HepG2 (cell line): ENCODE data around the gene FZD8. TPM values are rescaled to one million over a fixed set of nuclear protein-coding genes. Genes with fewer than 3 reads are reported as not detected.
A peak's percentile ranks its signal among the peaks of the same experiment; 100 is the strongest.

Experiments
- ATAC-seq: fragments of 200-7000 bp; cut with Tn5 transposase; 3 replicates; pipeline ENCODE4 v1.9.1; 2020; ENCODE audit warnings: mild to moderate bottlenecking, moderate library complexity
- BruUV-seq: library from RNA; stranded (reverse); fragments of 400-500 nt; replicated peaks from 2 replicates; lab custom pipeline; 2021; lab: Mats Ljungman, UMichigan
- CTCF ChIA-PET: fragments of 300-600 bp; formaldehyde crosslinking; extraction: SDS; loops from one replicate; lab custom pipeline; 2021; ENCODE audit warnings: low total read pairs, inconsistent platforms, low intra/inter-chr PET ratio; lab: Yijun Ruan, JAX
- POLR2A ChIA-PET: fragments of 350-600 bp; sonication (Branson Sonifier 250); formaldehyde crosslinking; loops from one replicate; lab custom pipeline; 2020; ENCODE audit warnings: antibody characterized with exemption, inconsistent platforms; lab: Yijun Ruan, JAX
- DNase-seq: peaks from one replicate; pipeline ENCODE4 v3.0.0-alpha.2; 2015; ENCODE audit warnings: low spot score
- FAIRE-seq: peaks from 3 replicates; lab custom pipeline; 2011; peaks lifted over from hg19 to GRCh38; lab: Jason Lieb, UNC
- H2AFZ ChIP-seq: one replicate; pipeline ENCODE4 v1.6.1; 2011; ENCODE audit warnings: low read length, inconsistent platforms
- H3K27ac ChIP-seq: fragments of 300-600 bp; 3 replicates; pipeline ENCODE4 v1.8.0; 2011; ENCODE audit warnings: mixed run types, mild to moderate bottlenecking, mixed read lengths, low read length, inconsistent platforms; ENCODE audit not compliant: insufficient read depth; ENCODE audit errors: extremely low read length
- H3K27me3 ChIP-seq, 2 experiments: fragments of 200-600 bp in 1 of 2; 2 replicates in 1 of 2; 3 replicates in 1 of 2; pipeline versions ENCODE4 v1.6.0 to v1.8.0; 2011; ENCODE audit warnings: low read length in 2 of 2, mild to moderate bottlenecking in 2 of 2, moderate library complexity in 2 of 2, inconsistent platforms in 1 of 2; ENCODE audit not compliant: insufficient read depth in 2 of 2, control insufficient read depth in 1 of 2
- H3K36me3 ChIP-seq, 2 experiments: fragments of 200-600 bp in 1 of 2; replicated peaks in 1 of 2; 2 replicates in 1 of 2; 3 replicates in 1 of 2; pipeline versions ENCODE4 v1.5.1 to v1.8.0; 2011; ENCODE audit warnings: low read length in 2 of 2, inconsistent platforms in 1 of 2; ENCODE audit not compliant: insufficient read depth in 2 of 2, control insufficient read depth in 1 of 2
- H3K4me1 ChIP-seq: 2 replicates; pipeline ENCODE4 v1.5.1; 2012; ENCODE audit warnings: low read length, inconsistent platforms; ENCODE audit not compliant: insufficient read depth
- H3K4me2 ChIP-seq: 2 replicates; pipeline ENCODE4 v1.6.0; 2011; ENCODE audit warnings: low read depth, low read length, inconsistent platforms
- H3K4me3 ChIP-seq, 3 experiments: fragments of 200-600 bp in 1 of 3; sonication (generic), shearing (Covaris generic) in 1 of 3; replicated peaks in 1 of 3; 2 replicates each; pipeline ENCODE4 v1.5.1; 2011 to 2016; ENCODE audit warnings: low read length in 3 of 3, inconsistent platforms in 2 of 3, low read depth in 2 of 3, mild to moderate bottlenecking in 2 of 3, control low read depth in 1 of 3, mixed read lengths in 1 of 3; ENCODE audit not compliant: insufficient read depth in 1 of 3
- H3K79me2 ChIP-seq: one replicate; pipeline ENCODE4 v1.6.1; 2011; ENCODE audit warnings: low read length, inconsistent platforms; ENCODE audit not compliant: insufficient read depth
- H3K9ac ChIP-seq: 2 replicates; pipeline ENCODE4 v1.6.0; 2011; ENCODE audit warnings: mild to moderate bottlenecking, low read depth, low read length, inconsistent platforms; ENCODE audit not compliant: insufficient read depth
- H3K9me3 ChIP-seq: 2 replicates; pipeline ENCODE4 v1.5.1; 2012; ENCODE audit warnings: mild to moderate bottlenecking, low read length
- H4K20me1 ChIP-seq: 2 replicates; pipeline ENCODE4 v1.6.0; 2011; ENCODE audit warnings: inconsistent platforms, mild to moderate bottlenecking, low read length, moderate library complexity; ENCODE audit not compliant: insufficient read depth
- MAF1 ChIP-seq: sonication (generic); formaldehyde crosslinking; IDR thresholded peaks from 2 replicates; pipeline ENCODE4 v1.5.0; 2020; ENCODE audit warnings: missing genetic modification reagents, borderline replicate concordance
- STAG1 ChIP-seq: sonication (generic); formaldehyde crosslinking; IDR thresholded peaks from 2 replicates; pipeline ENCODE4 v1.4.0; 2020; ENCODE audit warnings: missing genetic modification reagents
- ZFP1 ChIP-seq: IDR thresholded peaks from 2 replicates; pipeline ENCODE4 v1.6.1; 2016
- ZNF138 ChIP-seq: sonication (generic); formaldehyde crosslinking; IDR thresholded peaks from 2 replicates; pipeline ENCODE4 v1.5.0; 2020; ENCODE audit warnings: mild to moderate bottlenecking, low read depth, missing genetic modification reagents
- ZNF446 ChIP-seq: sonication (generic); formaldehyde crosslinking; IDR thresholded peaks from 2 replicates; pipeline ENCODE4 v1.5.0; 2020; ENCODE audit warnings: mild to moderate bottlenecking, missing genetic modification reagents
- ZNF547 ChIP-seq: sonication (generic); formaldehyde crosslinking; IDR thresholded peaks from 2 replicates; pipeline ENCODE4 v1.5.1; 2020; ENCODE audit warnings: mild to moderate bottlenecking, missing genetic modification reagents
- WGBS: methylation state at CpG from one replicate; pipeline ENCODE4 v1.1.6; 2017; ENCODE audit warnings: low lambda C conversion rate; 5-methylcytosine and 5-hydroxymethylcytosine counted together
- in situ Hi-C: cut with HindIII; loops from 2 replicates; pipeline ENCODE4 v1.10.0; 2017; ENCODE audit warnings: low pct_unique_long_range_greater_than_20kb; ENCODE audit not compliant: extremely low pct_ligation_motif_present
- intact Hi-C: fragments of 100-400 bp; cut with micrococcal nuclease; formaldehyde crosslinking; loops from one replicate; pipeline ENCODE4 v1.10.0; 2022; ENCODE audit not compliant: unreplicated experiment
- polyA plus RNA-seq, 8 experiments: library from polyadenylated mRNA; depleted of rRNA in 3 of 8; stranded (reverse) in 7 of 8; unstranded in 1 of 8; fragments of >200 nt; fragmentation: Illumina TruSeq in 4 of 8; extraction: Trizol in 4 of 8; gene quantifications; 2 replicates each; pipeline versions ENCODE4 v1.2.1 to v1.2.3, GENCODE V29; 2011 to 2016; ENCODE audit warnings: low read depth in 4 of 8, missing spikeins in 1 of 8, mixed read lengths in 1 of 8; ENCODE audit not compliant: insufficient read depth in 1 of 8
- total RNA-seq, 5 experiments: library from RNA; depleted of rRNA; stranded (reverse); fragments of >200 nt; fragmentation: Illumina TruSeq; extraction: Trizol; gene quantifications; 2 replicates each; pipeline ENCODE4 v1.2.3, GENCODE V29; 2016; ENCODE audit warnings: low read depth in 1 of 5
- TF ChIP-seq, protein P1 (sequence below): sonication (generic); formaldehyde crosslinking; IDR thresholded peaks from 2 replicates; pipeline ENCODE4 v1.5.0; 2020; ENCODE audit warnings: mild to moderate bottlenecking, missing genetic modification reagents, moderate library complexity

FZD8 gene
- total and polyA plus RNA-seq, 2 of the 13 experiments (the other 11 are each of a cell fraction or from before 2014, with no cell fraction given), result 0.05 to 0.07 TPM

DNA sequence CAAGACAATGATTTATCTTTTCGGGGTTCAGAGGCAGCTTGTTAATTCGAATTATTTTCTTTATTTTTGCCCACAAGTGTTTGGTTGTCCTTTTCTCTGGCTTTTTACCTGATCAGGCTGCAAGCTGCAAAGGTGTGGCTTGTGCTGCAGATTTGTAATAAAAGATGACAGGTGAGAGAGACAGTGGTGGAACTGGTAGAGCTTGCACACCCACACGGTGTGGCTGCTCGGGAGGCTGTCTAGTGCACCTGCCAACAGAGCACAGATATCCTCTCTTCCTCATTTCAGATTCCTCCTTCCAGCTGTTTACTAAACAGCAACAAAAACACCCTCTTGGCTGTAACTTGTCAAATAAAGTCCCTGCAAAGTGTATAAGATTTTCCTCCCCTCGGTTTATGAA, 27.8 kb downstream of the FZD8 start:
- no TSS peak for BruUV-seq
- no peak overlapping the region for H3K4me3 ChIP-seq
- H2AFZ ChIP-seq, result no peak overlapping the region
- 2% methylated on average over 5 of the region's 5 CpGs for WGBS
- ChIA-PET CTCF (no interaction called here), POLR2A (no interaction called here)
- FAIRE-seq (no peak), DNase-seq (no peak), ATAC-seq (no peak)
- H3K4me2 ChIP-seq, result no peak overlapping the region
- no peaks in the 10 kb centered on the region for H4K20me1 ChIP-seq
- in situ Hi-C loops (no loop called here), intact Hi-C loops (no loop called here)
- H3K27me3 ChIP-seq, result no peaks in the 10 kb centered on the region
- H3K9ac ChIP-seq, result no peak overlapping the region
- TF ChIP-seq ZNF446, result no peak
- no peak for TF ChIP-seq ZFP1
- no peak for TF ChIP-seq ZNF547 (CRISPR knock-in tag)
- H3K4me1 ChIP-seq, result peaks cover 33% of the 10 kb centered on the region
- H3K27ac ChIP-seq, result no peak overlapping the region
- H3K79me2 ChIP-seq, result no peaks in the 10 kb centered on the region
- H3K36me3 ChIP-seq, result no peaks in the 10 kb centered on the region
- 0 out of 2 replicates have a peak, but pooled peaks cover 7% of the 10 kb centered on the region for H3K9me3 ChIP-seq

DNA sequence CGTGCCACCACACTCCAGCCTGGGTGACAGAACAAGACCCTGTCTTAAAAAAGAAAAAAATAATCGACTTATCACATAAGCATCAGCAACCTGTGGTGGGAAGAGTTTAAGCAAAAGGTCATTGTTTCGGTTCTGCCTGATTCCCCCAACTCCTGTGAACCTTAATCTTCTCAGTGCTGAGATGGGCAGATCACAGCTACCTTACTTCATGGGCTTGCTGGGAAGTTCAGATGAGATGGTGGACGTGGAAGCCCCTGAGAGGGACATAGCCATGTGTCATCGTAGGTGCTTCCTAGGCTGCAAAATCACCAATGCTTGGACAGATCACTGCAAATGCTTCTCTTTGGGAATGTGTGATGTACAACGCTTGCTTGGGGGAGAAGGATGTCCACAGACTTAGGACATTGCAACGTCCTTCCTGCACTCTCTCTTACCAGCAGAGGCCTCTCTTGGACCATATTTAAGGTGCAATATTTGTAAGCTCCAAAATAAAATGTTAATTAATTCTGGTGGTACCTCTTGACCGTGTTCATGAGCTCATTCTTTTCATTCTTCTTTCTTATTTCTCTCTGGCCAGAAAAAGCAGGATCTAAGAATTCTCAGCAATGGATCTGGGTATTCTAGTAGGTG, 28.4 kb downstream of the FZD8 start:
- no peak for FAIRE-seq
- CTCF ChIA-PET, result no interaction called here
- peak overlapping the region; percentile 62; the same call in 1 of the 2 replicates for H3K4me2 ChIP-seq
- POLR2A ChIA-PET, result no interaction called here
- no peak overlapping the region for H3K9ac ChIP-seq
- H3K36me3 ChIP-seq, result no peaks in the 10 kb centered on the region
- intact Hi-C loops (no loop called here), in situ Hi-C loops (no loop called here)
- no TSS peak for BruUV-seq
- no peaks in the 10 kb centered on the region for H3K79me2 ChIP-seq
- peak; percentile 70 for ATAC-seq
- no peak overlapping the region for H2AFZ ChIP-seq
- no peaks in the 10 kb centered on the region for H4K20me1 ChIP-seq
- WGBS, result 3% methylated on average over 7 of the region's 8 CpGs
- H3K9me3 ChIP-seq, result 0 out of 2 replicates have a peak, but pooled peaks cover 7% of the 10 kb centered on the region
- peaks cover 33% of the 10 kb centered on the region for H3K4me1 ChIP-seq
- H3K4me3 ChIP-seq, result no peak overlapping the region
- TF ChIP-seq STAG1 (peak; percentile 69), MAF1 (no peak), ZNF138 (CRISPR knock-in tag) (no peak)
- TF ChIP-seq, protein P1, sequence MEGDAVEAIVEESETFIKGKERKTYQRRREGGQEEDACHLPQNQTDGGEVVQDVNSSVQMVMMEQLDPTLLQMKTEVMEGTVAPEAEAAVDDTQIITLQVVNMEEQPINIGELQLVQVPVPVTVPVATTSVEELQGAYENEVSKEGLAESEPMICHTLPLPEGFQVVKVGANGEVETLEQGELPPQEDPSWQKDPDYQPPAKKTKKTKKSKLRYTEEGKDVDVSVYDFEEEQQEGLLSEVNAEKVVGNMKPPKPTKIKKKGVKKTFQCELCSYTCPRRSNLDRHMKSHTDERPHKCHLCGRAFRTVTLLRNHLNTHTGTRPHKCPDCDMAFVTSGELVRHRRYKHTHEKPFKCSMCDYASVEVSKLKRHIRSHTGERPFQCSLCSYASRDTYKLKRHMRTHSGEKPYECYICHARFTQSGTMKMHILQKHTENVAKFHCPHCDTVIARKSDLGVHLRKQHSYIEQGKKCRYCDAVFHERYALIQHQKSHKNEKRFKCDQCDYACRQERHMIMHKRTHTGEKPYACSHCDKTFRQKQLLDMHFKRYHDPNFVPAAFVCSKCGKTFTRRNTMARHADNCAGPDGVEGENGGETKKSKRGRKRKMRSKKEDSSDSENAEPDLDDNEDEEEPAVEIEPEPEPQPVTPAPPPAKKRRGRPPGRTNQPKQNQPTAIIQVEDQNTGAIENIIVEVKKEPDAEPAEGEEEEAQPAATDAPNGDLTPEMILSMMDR (CRISPR knock-in tag), result peak; percentile 64
- H3K27me3 ChIP-seq, result no peaks in the 10 kb centered on the region
- peak; percentile 26 for DNase-seq
- no peak overlapping the region for H3K27ac ChIP-seq
